Neural progenitor cell (in vitro differentiated cells): ENCODE results near the gene PSMD2. TPM values are rescaled to one million over a fixed set of nuclear protein-coding genes. Genes with fewer than 3 reads are reported as not detected.
A peak's percentile ranks its signal among the peaks of the same experiment; 100 is the strongest.

Experiments
- DNase-seq: peaks from one replicate; pipeline ENCODE4 v3.0.0-alpha.2; 2016; ENCODE audit warnings: low spot score
- H2AFZ ChIP-seq: fragments of 200-600 bp; sonication (generic); replicated peaks from 2 replicates; pipeline ENCODE4 v1.6.1; 2016; ENCODE audit warnings: antibody characterized with exemption
- H3F3A ChIP-seq: fragments of 200-600 bp; sonication (generic); 2 replicates; pipeline ENCODE4 v1.6.1; 2016; ENCODE audit warnings: antibody characterized with exemption, low read depth
- H3K27ac ChIP-seq: fragments of 200-600 bp; sonication (generic); 2 replicates; pipeline ENCODE4 v1.5.1; 2016; ENCODE audit warnings: mild to moderate bottlenecking
- H3K27me3 ChIP-seq: fragments of 200-600 bp; sonication (generic); 2 replicates; pipeline ENCODE4 v1.6.1; 2016; ENCODE audit warnings: mild to moderate bottlenecking, moderate library complexity
- H3K36me3 ChIP-seq: fragments of 200-600 bp; sonication (generic); 2 replicates; pipeline ENCODE4 v1.5.1; 2016
- H3K4me1 ChIP-seq: fragments of 200-600 bp; sonication (generic); 2 replicates; pipeline ENCODE4 v1.6.1; 2016; ENCODE audit warnings: mixed run types
- H3K4me2 ChIP-seq: fragments of 200-600 bp; sonication (generic); 2 replicates; pipeline ENCODE4 v1.6.1; 2016
- H3K4me3 ChIP-seq: fragments of 200-600 bp; sonication (generic); 2 replicates; pipeline ENCODE4 v1.5.1; 2016
- H3K79me2 ChIP-seq: fragments of 200-600 bp; sonication (generic); 2 replicates; pipeline ENCODE4 v1.6.1; 2016; ENCODE audit warnings: low read depth
- H3K9ac ChIP-seq: fragments of 200-600 bp; sonication (generic); 2 replicates; pipeline ENCODE4 v1.6.1; 2016
- H3K9me3 ChIP-seq: fragments of 200-600 bp; sonication (generic); 2 replicates; pipeline ENCODE4 v1.5.1; 2016; ENCODE audit warnings: low read depth
- H4K20me1 ChIP-seq: fragments of 200-600 bp; sonication (generic); 2 replicates; pipeline ENCODE4 v1.6.1; 2016; ENCODE audit warnings: low read depth
- H3K27ac Mint-ChIP-seq: 3 replicates; pipeline ENCODE4 v1.8.0; 2021; ENCODE audit warnings: mixed read lengths
- H3K27me3 Mint-ChIP-seq: 2 replicates; pipeline ENCODE4 v1.8.0; 2022; ENCODE audit warnings: low read depth, mild to moderate bottlenecking, inconsistent platforms, moderate library complexity, mixed read lengths; ENCODE audit not compliant: insufficient read depth
- H3K36me3 Mint-ChIP-seq: 3 replicates; pipeline ENCODE4 v1.8.0; 2021; ENCODE audit warnings: mixed read lengths
- H3K4me1 Mint-ChIP-seq: 3 replicates; pipeline ENCODE4 v1.8.0; 2021; ENCODE audit warnings: mixed read lengths
- H3K4me3 Mint-ChIP-seq: 3 replicates; pipeline ENCODE4 v1.8.0; 2021; ENCODE audit warnings: mild to moderate bottlenecking, moderate library complexity, mixed read lengths
- H3K9me3 Mint-ChIP-seq: 3 replicates; pipeline ENCODE4 v1.8.0; 2020; ENCODE audit warnings: mixed read lengths
- EZH2 ChIP-seq: fragments of 200-600 bp; sonication (generic); IDR thresholded peaks from 2 replicates; pipeline ENCODE4 v1.6.1; 2017; ENCODE audit warnings: antibody characterized with exemption, mild to moderate bottlenecking, moderate library complexity
- EZH2phosphoT487 ChIP-seq: fragments of 200-600 bp; sonication (generic); IDR thresholded peaks from 2 replicates; pipeline ENCODE4 v1.6.1; 2017; ENCODE audit warnings: antibody characterized with exemption
- total RNA-seq: library from RNA; depleted of rRNA; stranded (reverse); fragments of >200 nt; gene quantifications from 2 replicates; pipeline ENCODE4 v1.2.3, GENCODE V29; 2015; ENCODE audit warnings: low replicate concordance
- TF ChIP-seq, protein P1 (sequence below): fragments of 200-600 bp; sonication (generic); IDR thresholded peaks from 2 replicates; pipeline ENCODE4 v1.5.1; 2017; ENCODE audit warnings: antibody characterized with exemption, mild to moderate bottlenecking

PSMD2 gene
- total RNA-seq, 1 donor from 2014 or later = 234 TPM

DNA sequence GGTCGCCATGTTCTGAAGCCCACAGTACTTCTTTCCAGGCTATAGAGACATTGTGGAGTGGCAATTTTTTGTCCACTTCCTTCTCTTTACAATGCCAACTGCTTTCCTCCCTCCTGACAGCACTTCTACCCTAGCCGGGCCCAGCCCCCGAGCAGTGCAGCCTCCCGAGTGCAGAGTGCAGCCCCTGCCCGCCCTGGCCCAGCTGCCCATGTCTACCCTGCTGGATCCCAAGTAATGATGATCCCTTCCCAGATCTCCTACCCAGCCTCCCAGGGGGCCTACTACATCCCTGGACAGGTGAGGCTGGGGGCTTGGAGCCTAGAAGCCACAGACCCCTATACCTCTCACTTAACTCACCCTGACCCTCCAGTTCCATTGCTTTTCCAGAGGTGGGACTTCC is 18.2 kb downstream of the PSMD2 start:
- TF ChIP-seq, protein P1, sequence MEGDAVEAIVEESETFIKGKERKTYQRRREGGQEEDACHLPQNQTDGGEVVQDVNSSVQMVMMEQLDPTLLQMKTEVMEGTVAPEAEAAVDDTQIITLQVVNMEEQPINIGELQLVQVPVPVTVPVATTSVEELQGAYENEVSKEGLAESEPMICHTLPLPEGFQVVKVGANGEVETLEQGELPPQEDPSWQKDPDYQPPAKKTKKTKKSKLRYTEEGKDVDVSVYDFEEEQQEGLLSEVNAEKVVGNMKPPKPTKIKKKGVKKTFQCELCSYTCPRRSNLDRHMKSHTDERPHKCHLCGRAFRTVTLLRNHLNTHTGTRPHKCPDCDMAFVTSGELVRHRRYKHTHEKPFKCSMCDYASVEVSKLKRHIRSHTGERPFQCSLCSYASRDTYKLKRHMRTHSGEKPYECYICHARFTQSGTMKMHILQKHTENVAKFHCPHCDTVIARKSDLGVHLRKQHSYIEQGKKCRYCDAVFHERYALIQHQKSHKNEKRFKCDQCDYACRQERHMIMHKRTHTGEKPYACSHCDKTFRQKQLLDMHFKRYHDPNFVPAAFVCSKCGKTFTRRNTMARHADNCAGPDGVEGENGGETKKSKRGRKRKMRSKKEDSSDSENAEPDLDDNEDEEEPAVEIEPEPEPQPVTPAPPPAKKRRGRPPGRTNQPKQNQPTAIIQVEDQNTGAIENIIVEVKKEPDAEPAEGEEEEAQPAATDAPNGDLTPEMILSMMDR = no peak
- TF ChIP-seq EZH2 (no peak), EZH2phosphoT487 (no peak)
- no peaks in the 10 kb centered on the region for H3K9me3 ChIP-seq
- peaks cover 13% of the 10 kb centered on the region for H3K4me1 ChIP-seq
- H3K4me3 ChIP-seq = no peak overlapping the region
- H3K36me3 ChIP-seq = no peaks in the 10 kb centered on the region
- Mint-ChIP-seq H3K9me3 (no peaks in the 10 kb centered on the region), H3K4me3 (peak overlapping the region; percentile 32), H3K27ac (no peak overlapping the region), H3K4me1 (peaks cover 19% of the 10 kb centered on the region), H3K36me3 (peaks cover 33% of the 10 kb centered on the region), H3K27me3 (peaks cover 5% of the 10 kb centered on the region)
- H3K79me2 ChIP-seq = peaks cover 67% of the 10 kb centered on the region
- no peak overlapping the region for H2AFZ ChIP-seq
- peaks cover 8% of the 10 kb centered on the region for H3F3A ChIP-seq
- no peak overlapping the region for H3K9ac ChIP-seq
- H4K20me1 ChIP-seq = peaks cover 67% of the 10 kb centered on the region
- H3K27ac ChIP-seq = no peak overlapping the region
- no peak for DNase-seq
- H3K27me3 ChIP-seq = no peaks in the 10 kb centered on the region
- H3K4me2 ChIP-seq = peak overlapping the region; percentile 96

DNA sequence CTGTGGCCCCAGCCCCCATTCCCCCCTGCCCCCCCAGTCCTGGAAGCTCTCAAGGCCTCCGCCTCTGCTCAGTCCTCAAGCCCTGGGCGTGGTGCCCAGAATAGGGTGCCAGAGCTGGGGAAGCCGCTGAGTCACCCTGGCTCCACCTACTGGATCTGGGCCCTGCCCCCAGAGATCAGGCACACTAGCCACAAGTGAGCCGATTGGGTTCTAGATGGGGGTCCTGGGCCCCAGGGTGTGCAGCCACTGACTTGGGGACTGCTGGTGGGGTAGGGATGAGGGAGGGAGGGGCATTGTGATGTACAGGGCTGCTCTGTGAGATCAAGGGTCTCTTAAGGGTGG is 21.0 kb downstream of the PSMD2 start:
- peaks cover 19% of the 10 kb centered on the region for H3K4me1 Mint-ChIP-seq
- no peak overlapping the region for H3K27ac Mint-ChIP-seq
- Histone ChIP-seq H4K20me1 (peaks cover 72% of the 10 kb centered on the region), H3K4me2 (no peak overlapping the region), H3K4me3 (no peak overlapping the region), H2AFZ (no peak overlapping the region), H3K79me2 (peaks cover 60% of the 10 kb centered on the region), H3K27me3 (no peaks in the 10 kb centered on the region), H3K27ac (no peak overlapping the region), H3F3A (no peaks in the 10 kb centered on the region), H3K36me3 (no peaks in the 10 kb centered on the region), H3K9me3 (no peaks in the 10 kb centered on the region), H3K4me1 (peaks cover 13% of the 10 kb centered on the region), H3K9ac (no peak overlapping the region)
- no peaks in the 10 kb centered on the region for H3K9me3 Mint-ChIP-seq
- peaks cover 4% of the 10 kb centered on the region for H3K27me3 Mint-ChIP-seq
- no peak overlapping the region for H3K4me3 Mint-ChIP-seq
- no peak for DNase-seq
- TF ChIP-seq EZH2phosphoT487 (no peak), EZH2 (no peak)
- TF ChIP-seq, protein P1 = no peak
- H3K36me3 Mint-ChIP-seq = peaks cover 50% of the 10 kb centered on the region

DNA sequence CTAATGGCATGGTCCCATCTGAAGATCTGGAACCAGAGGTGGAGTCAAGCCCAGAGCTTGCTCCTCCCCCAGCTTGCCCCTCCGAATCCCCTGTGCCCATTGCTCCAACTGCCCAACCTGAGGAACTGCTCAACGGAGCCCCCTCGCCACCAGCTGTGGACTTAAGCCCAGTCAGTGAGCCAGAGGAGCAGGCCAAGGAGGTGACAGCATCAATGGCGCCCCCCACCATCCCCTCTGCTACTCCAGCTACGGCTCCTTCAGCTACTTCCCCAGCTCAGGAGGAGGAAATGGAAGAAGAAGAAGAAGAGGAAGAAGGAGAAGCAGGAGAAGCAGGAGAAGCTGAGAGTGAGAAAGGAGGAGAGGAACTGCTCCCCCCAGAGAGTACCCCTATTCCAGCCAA is 22.6 kb downstream of the PSMD2 start:
- Histone ChIP-seq H3F3A (no peaks in the 10 kb centered on the region), H3K9ac (no peak overlapping the region), H3K27me3 (no peaks in the 10 kb centered on the region), H3K4me2 (no peak overlapping the region), H2AFZ (no peak overlapping the region), H3K27ac (no peak overlapping the region), H4K20me1 (peaks cover 62% of the 10 kb centered on the region), H3K4me1 (peaks cover 2% of the 10 kb centered on the region), H3K9me3 (no peaks in the 10 kb centered on the region), H3K79me2 (peaks cover 44% of the 10 kb centered on the region), H3K36me3 (no peaks in the 10 kb centered on the region), H3K4me3 (no peak overlapping the region)
- Mint-ChIP-seq H3K4me1 (peaks cover 11% of the 10 kb centered on the region), H3K27me3 (peaks cover 4% of the 10 kb centered on the region), H3K9me3 (no peaks in the 10 kb centered on the region), H3K36me3 (peaks cover 58% of the 10 kb centered on the region), H3K4me3 (no peak overlapping the region), H3K27ac (no peak overlapping the region)
- DNase-seq = no peak
- TF ChIP-seq EZH2phosphoT487 (no peak), EZH2 (no peak)
- TF ChIP-seq, protein P1 = no peak
